NT2/D1 (cell line): ENCODE data around the gene DHX38.
"Not testable (repeated sequence)": the region's sequence is repeated elsewhere in the genome, so short reads cannot be mapped to it uniquely, and the experiment has no call there.

Source experiments
- DNase-seq: peaks from one replicate; pipeline ENCODE4 v3.0.0-alpha.2; 2011; ENCODE audit warnings: low read depth, low spot score
- H3K27me3 ChIP-seq: 2 replicates; pipeline ENCODE4 v1.6.0; 2011; ENCODE audit warnings: mild to moderate bottlenecking; ENCODE audit not compliant: insufficient read length, insufficient read depth
- H3K36me3 ChIP-seq: 2 replicates; pipeline ENCODE4 v1.6.1; 2011; ENCODE audit warnings: mild to moderate bottlenecking, low read length, mixed read lengths; ENCODE audit not compliant: insufficient read depth, insufficient read length
- H3K4me1 ChIP-seq: 2 replicates; pipeline ENCODE4 v1.5.1; 2011; ENCODE audit not compliant: insufficient read depth, insufficient read length
- H3K4me3 ChIP-seq: 2 replicates; pipeline ENCODE4 v1.5.1; 2011; ENCODE audit warnings: low read depth; ENCODE audit not compliant: insufficient read length
- H3K9ac ChIP-seq: 2 replicates; pipeline ENCODE4 v1.6.0; 2011; ENCODE audit warnings: low read depth; ENCODE audit not compliant: insufficient read length
- H3K9me3 ChIP-seq: 2 replicates; pipeline ENCODE4 v1.5.1; 2011; ENCODE audit warnings: mild to moderate bottlenecking, low read length; ENCODE audit not compliant: insufficient read depth
- SUZ12 ChIP-seq: IDR thresholded peaks from 2 replicates; pipeline ENCODE4 v1.6.1; 2011; ENCODE audit not compliant: insufficient read length, insufficient read depth; ENCODE audit errors: extremely low read depth
- YY1 ChIP-seq: IDR thresholded peaks from 2 replicates; pipeline ENCODE4 v1.6.1; 2011; ENCODE audit not compliant: insufficient read length, insufficient read depth
- ZNF274 ChIP-seq: IDR thresholded peaks from 2 replicates; pipeline ENCODE4 v1.6.1; 2011; ENCODE audit warnings: mild to moderate bottlenecking, low read depth, low read length

DHX38 gene

GRCh38 chr16:72093448-72094265, at the start of gene DHX38, which contains the start of gene TXNL4B:
DHX38 (plus strand) TSS chr16:72093847; CDS start chr16:72096158, 2,311 bp downstream.
TXNL4B (minus strand) TSS chr16:72093620; CDS start chr16:72090749, 2,871 bp downstream.
- TF ChIP-seq ZNF274: no peak
- TF ChIP-seq SUZ12: no peak
- peak; percentile 96 for TF ChIP-seq YY1
- H3K4me1 ChIP-seq: no peaks in the 10 kb centered on the region
- peak within 1 kb of the TSS; percentile 89 for H3K9ac ChIP-seq
- peak within 1 kb of the TSS; percentile 99 for H3K4me3 ChIP-seq
- no peaks in the 10 kb centered on the region for H3K9me3 ChIP-seq
- H3K27me3 ChIP-seq: no peaks in the 10 kb centered on the region
- peak; percentile 99 for DNase-seq
- peaks cover 58% of the 10 kb centered on the region for H3K36me3 ChIP-seq

GRCh38 chr16:72044296-72044695, 49.4 kb upstream of the DHX38 start:
- H3K9ac ChIP-seq: no peak overlapping the region
- no peaks in the 10 kb centered on the region for H3K36me3 ChIP-seq
- H3K4me1 ChIP-seq: no peaks in the 10 kb centered on the region
- DNase-seq: no peak
- H3K4me3 ChIP-seq: no peak overlapping the region
- H3K27me3 ChIP-seq: no peaks in the 10 kb centered on the region
- no peak for TF ChIP-seq YY1
- TF ChIP-seq SUZ12: no peak
- no peak for TF ChIP-seq ZNF274
- peaks cover 7% of the 10 kb centered on the region for H3K9me3 ChIP-seq

GRCh38 chr16:72044825-72045359, 48.8 kb upstream of the DHX38 start:
- TF ChIP-seq ZNF274 (no peak), SUZ12 (no peak), YY1 (no peak)
- no peak for DNase-seq
- H3K36me3 ChIP-seq: no peaks in the 10 kb centered on the region
- H3K9me3 ChIP-seq: peaks cover 13% of the 10 kb centered on the region
- H3K4me3 ChIP-seq: no peak overlapping the region
- H3K27me3 ChIP-seq: no peaks in the 10 kb centered on the region
- no peaks in the 10 kb centered on the region for H3K4me1 ChIP-seq
- H3K9ac ChIP-seq: no peak overlapping the region

GRCh38 chr16:72049110-72049509, 44.5 kb upstream of the DHX38 start:
- H3K4me3 ChIP-seq: no peak overlapping the region
- no peaks in the 10 kb centered on the region for H3K27me3 ChIP-seq
- TF ChIP-seq ZNF274 (no peak), SUZ12 (no peak), YY1 (no peak)
- H3K36me3 ChIP-seq: no peaks in the 10 kb centered on the region
- no peak for DNase-seq
- no peak overlapping the region for H3K9ac ChIP-seq
- H3K4me1 ChIP-seq: no peaks in the 10 kb centered on the region
- peaks cover 16% of the 10 kb centered on the region for H3K9me3 ChIP-seq

DNA sequence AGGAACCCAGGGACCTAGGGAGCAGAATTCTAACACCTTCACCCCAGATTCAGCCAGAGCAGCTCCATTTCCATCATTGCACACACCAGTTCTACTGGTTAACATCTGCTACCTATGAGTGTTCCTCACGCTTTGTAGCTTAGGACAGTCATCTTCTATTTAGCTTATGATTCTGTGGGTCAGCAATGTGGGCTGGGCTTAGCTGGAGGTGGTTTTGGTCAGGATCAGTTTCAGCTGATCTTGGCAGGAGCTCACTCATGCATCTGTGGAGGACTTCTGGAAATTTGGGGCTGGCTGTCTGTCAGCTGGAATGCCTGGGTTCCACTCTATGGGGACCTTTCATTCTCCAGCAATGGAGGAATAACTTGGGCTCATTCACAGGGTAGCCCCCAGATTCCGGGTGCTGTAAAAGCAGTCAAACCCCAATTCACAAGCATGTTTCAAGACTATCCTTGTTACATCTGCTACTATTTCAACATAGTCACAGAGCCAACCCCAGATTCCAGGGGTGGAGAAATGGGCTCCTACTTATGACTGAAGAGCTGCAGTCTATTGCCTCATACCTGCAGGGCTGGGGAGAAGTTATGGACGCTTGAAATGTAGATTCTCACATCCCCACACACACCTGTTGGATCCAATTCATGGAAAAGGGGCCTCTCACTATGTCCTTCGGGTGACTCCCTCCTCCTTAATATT, 42.7 kb upstream of the DHX38 start:
- H3K4me1 ChIP-seq: no peaks in the 10 kb centered on the region
- TF ChIP-seq YY1 (no peak), SUZ12 (no peak), ZNF274 (no peak)
- no peak for DNase-seq
- H3K4me3 ChIP-seq: no peak overlapping the region
- H3K36me3 ChIP-seq: no peaks in the 10 kb centered on the region
- no peak overlapping the region for H3K9ac ChIP-seq
- H3K27me3 ChIP-seq: no peaks in the 10 kb centered on the region
- H3K9me3 ChIP-seq: peaks cover 16% of the 10 kb centered on the region

DNA sequence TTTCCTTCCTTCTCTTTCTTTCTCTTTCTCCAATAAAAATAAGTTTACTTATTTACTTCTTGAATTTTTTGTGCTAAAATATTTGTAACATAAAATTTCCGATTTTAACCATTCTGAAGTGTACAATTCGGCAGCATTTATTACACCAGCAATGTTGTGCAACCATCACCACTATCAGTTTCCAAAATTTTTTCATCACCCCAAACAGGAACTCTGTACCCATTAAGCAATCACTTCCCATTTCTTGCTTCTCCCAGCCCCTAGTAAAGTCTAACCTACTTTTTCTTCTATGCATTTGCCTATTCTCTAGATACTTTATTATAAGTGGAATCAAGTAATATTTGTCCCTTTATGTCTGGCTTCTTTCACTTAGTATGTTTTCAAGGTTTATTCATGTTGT, 41.8 kb upstream of the DHX38 start:
- TF ChIP-seq YY1 (no peak), ZNF274 (no peak), SUZ12 (no peak)

GRCh38 chr16:72054254-72054847, 39.3 kb upstream of the DHX38 start, which contains the start of gene HP:
HP (plus strand) TSS chr16:72054505; CDS start chr16:72054653, 148 bp downstream.
- H3K9me3 ChIP-seq, H3K36me3 ChIP-seq, H3K9ac ChIP-seq, DNase-seq, H3K27me3 ChIP-seq, H3K4me3 ChIP-seq, H3K4me1 ChIP-seq: not testable (repeated sequence)

More for the DNA sequence above, 41.8 kb upstream of the DHX38 start:
- Histone ChIP-seq H3K9ac (no peak overlapping the region), H3K9me3 (peaks cover 16% of the 10 kb centered on the region), H3K4me1 (no peaks in the 10 kb centered on the region), H3K36me3 (no peaks in the 10 kb centered on the region), H3K4me3 (no peak overlapping the region), H3K27me3 (no peaks in the 10 kb centered on the region)
- DNase-seq: no peak
